H1 (cell line): ENCODE data around the gene RAB39B.

Source experiments
- CTCF ChIP-seq, 3 experiments: IDR thresholded peaks; 1 replicate in 2 of 3; 2 replicates in 1 of 3; pipeline versions ENCODE4 v1.5.1 to v1.6.1; 2011; ENCODE audit warnings: low read length in 3 of 3, mild to moderate bottlenecking in 3 of 3, inconsistent platforms in 2 of 3, low read depth in 1 of 3, moderate library complexity in 1 of 3; ENCODE audit not compliant: insufficient read depth in 1 of 3; ENCODE audit errors: control extremely low read depth in 1 of 3
- EGR1 ChIP-seq: IDR thresholded peaks from 2 replicates; pipeline ENCODE4 v1.6.1; 2011; ENCODE audit warnings: low read depth, low read length, borderline replicate concordance
- EZH2 ChIP-seq: fragments of 200-600 bp; sonication (generic); IDR thresholded peaks from 2 replicates; pipeline ENCODE4 v1.7.1; 2012; ENCODE audit warnings: low read depth, mild to moderate bottlenecking, moderate library complexity, low read length, inconsistent platforms; ENCODE audit not compliant: severe bottlenecking
- JUN ChIP-seq: IDR thresholded peaks from 2 replicates; pipeline ENCODE4 v1.6.1; 2011; ENCODE audit warnings: low read depth, mild to moderate bottlenecking, improper control_type of control experiment, low read length
- POLR2AphosphoS5 ChIP-seq: IDR thresholded peaks from 2 replicates; pipeline ENCODE4 v1.6.1; 2011; ENCODE audit warnings: low read depth, low read length
- POU5F1 ChIP-seq: IDR thresholded peaks from 2 replicates; pipeline ENCODE4 v1.6.1; 2011; ENCODE audit warnings: low read depth, mild to moderate bottlenecking, low read length, moderate library complexity
- SP2 ChIP-seq: IDR thresholded peaks from 2 replicates; pipeline ENCODE4 v1.6.1; 2012; ENCODE audit warnings: mild to moderate bottlenecking, low read length, inconsistent platforms

- no peak for TF ChIP-seq CTCF (IDR thresholded peaks at IDR 0.05; ENCODE audit: control extremely low read depth in 1 of 3, insufficient read depth in 1 of 3, low read depth in 1 of 3, low read length in 3 of 3)
- TF ChIP-seq EZH2: no peak
- TF ChIP-seq JUN: no peak
- TF ChIP-seq POU5F1: no peak
- no peak for TF ChIP-seq SP2
- TF ChIP-seq EGR1: no peak
- no peak for TF ChIP-seq POLR2AphosphoS5
Measured at GRCh38 chrX:155293771-155294170, 29.5 kb upstream of the RAB39B start.
